HCT116 (cell line): ENCODE measurements around the gene CEP170B. TPM values are rescaled to one million over a fixed set of nuclear protein-coding genes. Genes with fewer than 3 reads are reported as not detected.

ENCODE experiments used
- ATAC-seq: fragments of 200-7000 bp; cut with Tn5 transposase; 2 replicates; pipeline ENCODE4 v1.9.1; 2020; ENCODE audit warnings: mild to moderate bottlenecking, moderate library complexity
- BruUV-seq: library from RNA; stranded (reverse); fragments of 400-500 nt; replicated peaks from 2 replicates; lab custom pipeline; 2021; lab: Mats Ljungman, UMichigan
- CTCF ChIA-PET: fragments of 300-600 bp; sonication (Branson Sonifier 250); formaldehyde crosslinking; loops from one replicate; lab custom pipeline; 2021; ENCODE audit warnings: antibody characterized with exemption; lab: Charles Lee
- POLR2A ChIA-PET: fragments of 300-600, 350-600 bp; sonication (Branson Sonifier 250); formaldehyde crosslinking; loops from one replicate; lab custom pipeline; 2021; ENCODE audit warnings: antibody characterized with exemption; lab: Charles Lee
- RAD21 ChIA-PET, 2 experiments: fragments of 300-600 bp; sonication (Branson Sonifier 250); formaldehyde crosslinking; loops; one replicate each; lab custom pipeline; 2023; ENCODE audit warnings: low total read pairs in 2 of 2; ENCODE audit not compliant: uncharacterized antibody in 2 of 2, unreplicated experiment in 2 of 2, low non-redundant PET in 1 of 2; lab: Charles Lee
- DNase-seq: peaks from one replicate; pipeline ENCODE4 v3.0.0-alpha.2; 2010; ENCODE audit warnings: low read depth, low spot score
- H2AFZ ChIP-seq: fragments of 200-600 bp; shearing (Covaris generic), sonication (generic); 2 replicates; pipeline ENCODE4 v1.6.1; 2017; ENCODE audit warnings: low read depth, mixed run types, mixed read lengths, antibody characterized with exemption, low read length; ENCODE audit not compliant: poor library complexity, severe bottlenecking
- H3K27ac ChIP-seq: 2 replicates; pipeline ENCODE4 v1.5.1; 2012; ENCODE audit warnings: low read depth, low read length
- H3K27me3 ChIP-seq: fragments of 200-600 bp; sonication (generic); 2 replicates; pipeline ENCODE4 v1.6.1; 2016; ENCODE audit warnings: mixed run types, low read length, mixed read lengths; ENCODE audit not compliant: insufficient read depth
- H3K36me3 ChIP-seq, 2 experiments: fragments of 200-500 bp in 1 of 2; fragments of 200-600 bp in 1 of 2; sonication (Bioruptor generic) in 1 of 2; sonication (generic) in 1 of 2; 2 replicates each; pipeline versions ENCODE4 v1.5.1 to v1.6.1; 2014 to 2016; ENCODE audit warnings: low read length in 2 of 2, inconsistent platforms in 1 of 2, mixed read lengths in 1 of 2, mixed run types in 1 of 2; ENCODE audit not compliant: insufficient read depth in 2 of 2, control insufficient read depth in 1 of 2
- H3K4me1 ChIP-seq, 2 experiments: fragments of 200-600 bp in 1 of 2; sonication (generic) in 1 of 2; 2 replicates each; pipeline versions ENCODE4 v1.5.1 to v1.6.1; 2012 to 2017; ENCODE audit warnings: low read length in 2 of 2, inconsistent platforms in 1 of 2, mild to moderate bottlenecking in 1 of 2, mixed read lengths in 1 of 2, mixed run types in 1 of 2, moderate library complexity in 1 of 2; ENCODE audit not compliant: insufficient read depth in 2 of 2, control insufficient read depth in 1 of 2
- H3K4me2 ChIP-seq: fragments of 200-600 bp; sonication (generic); 2 replicates; pipeline ENCODE4 v1.6.1; 2017; ENCODE audit warnings: mixed run types, low read length, mixed read lengths
- H3K4me3 ChIP-seq, 2 experiments: fragments of 200-600 bp in 1 of 2; sonication (generic) in 1 of 2; replicated peaks in 1 of 2; 2 replicates each; pipeline ENCODE4 v1.5.1; 2011 to 2016; ENCODE audit warnings: low read length in 2 of 2, control low read depth in 1 of 2, low read depth in 1 of 2, mild to moderate bottlenecking in 1 of 2, mixed read lengths in 1 of 2, mixed run types in 1 of 2
- H3K79me2 ChIP-seq: fragments of 200-600 bp; sonication (generic); 2 replicates; pipeline ENCODE4 v1.6.1; 2017; ENCODE audit warnings: mild to moderate bottlenecking, mixed run types, low read length, moderate library complexity, mixed read lengths; ENCODE audit not compliant: insufficient read depth
- H3K9ac ChIP-seq: fragments of 200-600 bp; sonication (generic); 2 replicates; pipeline ENCODE4 v1.6.1; 2016; ENCODE audit warnings: low read length, mixed read lengths
- H3K9me2 ChIP-seq: fragments of 200-600 bp; sonication (generic), shearing (Covaris generic); 2 replicates; pipeline ENCODE4 v1.6.1; 2017; ENCODE audit warnings: mixed run types, mild to moderate bottlenecking, moderate library complexity; ENCODE audit not compliant: insufficient read depth
- H3K9me3 ChIP-seq, 2 experiments: fragments of 200-500 bp in 1 of 2; fragments of 200-600 bp in 1 of 2; sonication (Bioruptor generic) in 1 of 2; sonication (generic) in 1 of 2; 2 replicates each; pipeline ENCODE4 v1.6.1; 2014 to 2017; ENCODE audit warnings: low read length in 2 of 2, mixed read lengths in 2 of 2, inconsistent platforms in 1 of 2, low read depth in 1 of 2, mild to moderate bottlenecking in 1 of 2, mixed run types in 1 of 2, moderate library complexity in 1 of 2; ENCODE audit not compliant: control insufficient read depth in 1 of 2, insufficient read depth in 1 of 2
- H4K20me1 ChIP-seq: fragments of 200-600 bp; sonication (generic), shearing (Covaris generic); 2 replicates; pipeline ENCODE4 v1.6.1; 2017; ENCODE audit warnings: mixed run types, mild to moderate bottlenecking, moderate library complexity; ENCODE audit not compliant: insufficient read depth
- CBX3 ChIP-seq: IDR thresholded peaks from 2 replicates; pipeline ENCODE4 v1.6.1; 2012; ENCODE audit warnings: low read depth
- ELF1 ChIP-seq: IDR thresholded peaks from 2 replicates; pipeline ENCODE4 v1.6.1; 2012; ENCODE audit warnings: low read depth, borderline replicate concordance
- FOSL1 ChIP-seq: IDR thresholded peaks from 2 replicates; pipeline ENCODE4 v1.6.1; 2012; ENCODE audit warnings: low read depth
- POLR2AphosphoS5 ChIP-seq: IDR thresholded peaks from 2 replicates; pipeline ENCODE4 v1.6.1; 2011; ENCODE audit warnings: mild to moderate bottlenecking, low read depth, low read length, moderate library complexity
- SIN3A ChIP-seq: IDR thresholded peaks from 2 replicates; pipeline ENCODE4 v1.6.1; 2012; ENCODE audit warnings: low read depth
- SRF ChIP-seq: IDR thresholded peaks from 2 replicates; pipeline ENCODE4 v1.6.1; 2012; ENCODE audit warnings: low read depth
- YY1 ChIP-seq: IDR thresholded peaks from 2 replicates; pipeline ENCODE4 v1.6.1; 2011; ENCODE audit warnings: low read length, low read depth, moderate library complexity, mild to moderate bottlenecking; ENCODE audit not compliant: insufficient replicate concordance; ENCODE audit errors: extremely low read depth
- ZNF274 ChIP-seq: fragments of 200-500 bp; sonication (Bioruptor generic); IDR thresholded peaks from 2 replicates; pipeline ENCODE4 v1.6.1; 2014; ENCODE audit warnings: mild to moderate bottlenecking, low read depth, low read length, inconsistent platforms
- intact Hi-C: fragments of 100-400 bp; cut with micrococcal nuclease; formaldehyde crosslinking; loops from 2 replicates; pipeline ENCODE4 v1.10.0; 2022
- total RNA-seq: library from RNA; stranded (reverse); gene quantifications from one replicate; pipeline ENCODE4 v1.2.1, GENCODE V29; 2021; ENCODE audit not compliant: unreplicated experiment
- TF ChIP-seq, protein P1 (sequence below): IDR thresholded peaks from 2 replicates; pipeline ENCODE4 v1.6.1; 2011; ENCODE audit warnings: mild to moderate bottlenecking, low read length, moderate library complexity; ENCODE audit not compliant: insufficient replicate concordance; ENCODE audit errors: extremely low read depth
- TF ChIP-seq, protein P2 (sequence below): IDR thresholded peaks from 2 replicates; pipeline ENCODE4 v1.6.1; 2012; ENCODE audit warnings: low read depth

The CEP170B gene
- total RNA-seq, 1 experiment from 2014 or later: 45.9 TPM

DNA sequence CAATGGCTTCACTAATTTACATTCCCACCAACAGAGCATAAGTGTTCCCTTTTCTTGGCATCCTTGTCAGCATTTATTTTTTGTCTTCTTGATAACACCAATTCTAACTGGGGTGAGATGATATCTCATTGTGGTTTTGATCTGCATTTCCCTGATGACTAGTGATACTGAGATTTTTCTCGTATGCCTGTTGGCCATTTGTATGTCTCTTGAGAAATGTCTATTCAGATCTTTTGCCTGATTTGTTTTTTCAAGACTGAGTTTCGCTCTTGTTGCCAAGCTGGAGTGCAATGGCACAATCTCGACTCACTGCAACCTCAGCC lies 54.9 kb downstream of the CEP170B start:
- CTCF ChIA-PET: no interaction called here

More for the DNA sequence above, 54.9 kb downstream of the CEP170B start:
- Histone ChIP-seq H3K9ac (no peak overlapping the region), H3K4me2 (no peak overlapping the region), H3K4me1 (no peaks in the 10 kb centered on the region), H3K36me3 (no peaks in the 10 kb centered on the region), H4K20me1 (no peaks in the 10 kb centered on the region), H3K4me3 (no peak overlapping the region), H3K9me3 (peaks cover 0 to 8% of the 10 kb centered on the region in 2 experiments; a peak in 1 of 4 replicates), H3K9me2 (no peaks in the 10 kb centered on the region), H3K27ac (no peak overlapping the region), H3K79me2 (no peaks in the 10 kb centered on the region), H3K27me3 (no peaks in the 10 kb centered on the region), H2AFZ (no peak overlapping the region)
- no TSS peak for BruUV-seq
- intact Hi-C loops: no loop called here
- ATAC-seq: no peak
- DNase-seq: no peak
- no peak for TF ChIP-seq FOSL1
- no peak for TF ChIP-seq CBX3
- TF ChIP-seq, protein P1, sequence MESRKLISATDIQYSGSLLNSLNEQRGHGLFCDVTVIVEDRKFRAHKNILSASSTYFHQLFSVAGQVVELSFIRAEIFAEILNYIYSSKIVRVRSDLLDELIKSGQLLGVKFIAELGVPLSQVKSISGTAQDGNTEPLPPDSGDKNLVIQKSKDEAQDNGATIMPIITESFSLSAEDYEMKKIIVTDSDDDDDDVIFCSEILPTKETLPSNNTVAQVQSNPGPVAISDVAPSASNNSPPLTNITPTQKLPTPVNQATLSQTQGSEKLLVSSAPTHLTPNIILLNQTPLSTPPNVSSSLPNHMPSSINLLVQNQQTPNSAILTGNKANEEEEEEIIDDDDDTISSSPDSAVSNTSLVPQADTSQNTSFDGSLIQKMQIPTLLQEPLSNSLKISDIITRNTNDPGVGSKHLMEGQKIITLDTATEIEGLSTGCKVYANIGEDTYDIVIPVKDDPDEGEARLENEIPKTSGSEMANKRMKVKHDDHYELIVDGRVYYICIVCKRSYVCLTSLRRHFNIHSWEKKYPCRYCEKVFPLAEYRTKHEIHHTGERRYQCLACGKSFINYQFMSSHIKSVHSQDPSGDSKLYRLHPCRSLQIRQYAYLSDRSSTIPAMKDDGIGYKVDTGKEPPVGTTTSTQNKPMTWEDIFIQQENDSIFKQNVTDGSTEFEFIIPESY: no peak
- TF ChIP-seq ZNF274: no peak
- no peak for TF ChIP-seq SIN3A
- TF ChIP-seq, protein P2, sequence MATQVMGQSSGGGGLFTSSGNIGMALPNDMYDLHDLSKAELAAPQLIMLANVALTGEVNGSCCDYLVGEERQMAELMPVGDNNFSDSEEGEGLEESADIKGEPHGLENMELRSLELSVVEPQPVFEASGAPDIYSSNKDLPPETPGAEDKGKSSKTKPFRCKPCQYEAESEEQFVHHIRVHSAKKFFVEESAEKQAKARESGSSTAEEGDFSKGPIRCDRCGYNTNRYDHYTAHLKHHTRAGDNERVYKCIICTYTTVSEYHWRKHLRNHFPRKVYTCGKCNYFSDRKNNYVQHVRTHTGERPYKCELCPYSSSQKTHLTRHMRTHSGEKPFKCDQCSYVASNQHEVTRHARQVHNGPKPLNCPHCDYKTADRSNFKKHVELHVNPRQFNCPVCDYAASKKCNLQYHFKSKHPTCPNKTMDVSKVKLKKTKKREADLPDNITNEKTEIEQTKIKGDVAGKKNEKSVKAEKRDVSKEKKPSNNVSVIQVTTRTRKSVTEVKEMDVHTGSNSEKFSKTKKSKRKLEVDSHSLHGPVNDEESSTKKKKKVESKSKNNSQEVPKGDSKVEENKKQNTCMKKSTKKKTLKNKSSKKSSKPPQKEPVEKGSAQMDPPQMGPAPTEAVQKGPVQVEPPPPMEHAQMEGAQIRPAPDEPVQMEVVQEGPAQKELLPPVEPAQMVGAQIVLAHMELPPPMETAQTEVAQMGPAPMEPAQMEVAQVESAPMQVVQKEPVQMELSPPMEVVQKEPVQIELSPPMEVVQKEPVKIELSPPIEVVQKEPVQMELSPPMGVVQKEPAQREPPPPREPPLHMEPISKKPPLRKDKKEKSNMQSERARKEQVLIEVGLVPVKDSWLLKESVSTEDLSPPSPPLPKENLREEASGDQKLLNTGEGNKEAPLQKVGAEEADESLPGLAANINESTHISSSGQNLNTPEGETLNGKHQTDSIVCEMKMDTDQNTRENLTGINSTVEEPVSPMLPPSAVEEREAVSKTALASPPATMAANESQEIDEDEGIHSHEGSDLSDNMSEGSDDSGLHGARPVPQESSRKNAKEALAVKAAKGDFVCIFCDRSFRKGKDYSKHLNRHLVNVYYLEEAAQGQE: no peak
- no peak for TF ChIP-seq YY1
- no peak for TF ChIP-seq ELF1
- TF ChIP-seq POLR2AphosphoS5: no peak
- TF ChIP-seq SRF: no peak
- ChIA-PET RAD21 (no interaction called here), POLR2A (no interaction called here)
